ENCODE measurements around the gene RHEB.

Gene RHEB

DNA sequence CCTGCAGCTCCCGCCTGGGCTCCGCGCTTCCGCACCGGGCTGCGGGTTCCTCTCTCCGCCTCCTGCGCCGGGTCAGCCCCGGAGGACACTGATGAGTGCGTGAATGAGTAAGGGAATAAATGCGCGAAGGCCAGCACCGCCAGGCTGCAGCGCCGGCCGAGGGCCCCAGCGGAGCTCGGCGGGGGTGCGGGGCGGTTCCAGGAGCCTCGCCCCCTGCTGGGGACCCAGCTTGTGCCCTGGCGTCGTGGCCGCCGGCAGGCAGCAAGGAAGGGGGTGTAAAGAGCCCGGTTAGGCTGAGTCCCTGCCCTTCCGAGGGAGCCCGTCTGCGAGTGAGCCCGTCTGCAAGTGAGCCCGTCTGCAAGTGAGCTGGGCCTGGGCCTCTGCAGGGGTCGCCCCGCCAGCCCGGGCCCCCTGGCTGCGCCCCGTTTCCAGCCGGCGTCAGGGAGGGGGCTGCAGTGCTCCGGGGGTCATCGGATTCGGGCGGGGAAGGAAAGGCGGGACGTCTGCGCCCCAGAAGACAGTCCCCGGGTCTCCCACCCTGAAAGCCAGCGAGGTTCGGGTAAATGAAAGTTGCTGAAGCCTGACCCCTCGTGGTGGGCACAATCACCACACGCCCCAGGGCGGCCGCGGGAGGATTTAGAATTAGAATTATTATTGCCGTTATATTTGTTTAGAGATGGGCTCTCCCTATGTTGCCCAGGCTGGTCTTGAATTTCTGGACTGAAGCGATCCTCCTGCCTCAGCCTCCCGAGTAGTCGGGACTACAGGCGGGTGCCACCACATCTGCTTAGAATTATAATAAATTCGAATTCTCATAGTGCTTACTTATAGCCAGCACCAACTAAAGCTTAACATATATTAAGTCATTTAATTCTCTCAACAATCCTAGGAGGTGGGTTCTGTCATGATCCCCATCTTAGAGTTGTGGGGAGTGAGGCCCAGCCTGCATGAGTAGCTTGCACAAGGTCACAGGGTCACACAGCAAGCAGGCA is 71.1 kb downstream of the RHEB start:
- DNase-seq (ENCODE audit: low read depth): no peak

DNA sequence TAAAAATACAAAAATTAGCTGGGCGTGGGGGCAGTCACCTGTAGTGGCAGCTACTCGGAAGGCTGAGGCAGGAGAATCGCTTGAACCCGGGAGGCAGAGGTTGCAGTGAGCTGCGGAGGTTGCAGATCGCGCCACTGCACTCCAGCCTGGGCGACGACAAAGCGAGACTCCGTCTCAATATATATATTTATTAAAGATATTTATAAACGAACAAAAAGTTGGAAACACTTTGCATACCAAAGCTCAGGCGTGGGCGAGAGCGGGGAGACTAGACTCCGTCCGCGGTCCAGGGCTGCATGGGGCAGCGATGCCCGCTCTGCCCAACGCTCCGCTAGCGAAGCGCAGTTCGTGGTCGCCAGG is 71.8 kb downstream of the RHEB start:
- DNase-seq (ENCODE audit: low read depth): no peak

DNA sequence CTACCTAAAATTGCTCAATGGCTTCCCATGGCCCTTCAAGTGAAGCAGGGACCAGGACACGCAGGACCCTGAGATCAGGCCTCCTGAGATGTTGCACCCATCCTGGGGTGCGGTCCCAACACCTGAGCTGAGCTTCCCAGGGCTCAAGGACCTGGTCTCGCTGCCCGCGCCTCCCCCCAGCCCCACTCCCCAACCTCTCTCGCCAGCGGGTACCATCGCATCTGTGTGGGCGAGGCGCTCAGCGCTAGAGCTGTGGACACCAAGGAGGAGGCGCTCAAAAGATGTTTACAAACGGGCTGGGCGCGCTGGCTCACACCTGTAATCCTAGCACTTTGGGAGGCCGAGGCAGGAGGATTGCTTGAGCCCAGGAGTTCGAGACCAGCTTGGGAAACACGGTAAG is 72.4 kb downstream of the RHEB start:
- DNase-seq (ENCODE audit: low read depth): no peak

DNA sequence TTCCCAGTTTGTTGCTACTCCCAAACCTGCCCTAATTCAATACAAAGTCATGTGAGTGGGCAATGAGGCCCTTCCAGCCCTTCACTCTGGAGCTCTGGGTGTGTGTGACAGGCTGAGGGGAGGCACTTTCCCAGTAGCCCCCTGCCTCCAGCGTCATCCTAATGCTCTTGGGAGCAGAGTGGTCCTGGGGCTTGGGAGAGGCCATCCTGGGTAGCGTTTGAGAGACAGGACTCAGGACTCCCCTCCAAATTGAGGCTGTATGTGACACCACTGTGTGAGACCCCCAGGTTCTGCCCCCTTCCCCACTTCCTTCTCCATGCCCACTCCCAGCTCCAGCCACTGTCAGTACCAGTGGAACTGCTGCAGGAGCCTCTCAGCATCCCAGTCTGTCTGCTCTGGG is 73.3 kb downstream of the RHEB start:
- DNase-seq (ENCODE audit: low read depth): no peak

DNA sequence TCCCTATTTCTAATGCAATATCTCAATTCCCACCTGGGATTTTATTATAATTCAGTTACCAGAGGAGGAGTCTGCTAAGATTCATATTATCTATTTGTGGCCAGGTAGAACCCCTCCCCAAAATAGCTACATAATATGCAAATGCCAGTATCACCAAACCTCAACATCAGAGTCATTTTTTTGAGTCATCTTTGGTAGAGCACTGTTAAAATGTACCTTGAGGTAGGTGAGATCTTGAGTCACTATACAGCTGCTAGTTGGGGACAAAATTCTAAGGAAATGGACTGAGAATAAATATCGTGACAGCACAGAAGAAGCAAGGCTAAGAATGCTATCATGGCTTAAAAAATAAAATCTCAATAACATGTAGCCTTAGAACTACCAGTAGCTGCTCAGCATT is 75.1 kb downstream of the RHEB start:
- DNase-seq (ENCODE audit: low read depth): no peak

DNA sequence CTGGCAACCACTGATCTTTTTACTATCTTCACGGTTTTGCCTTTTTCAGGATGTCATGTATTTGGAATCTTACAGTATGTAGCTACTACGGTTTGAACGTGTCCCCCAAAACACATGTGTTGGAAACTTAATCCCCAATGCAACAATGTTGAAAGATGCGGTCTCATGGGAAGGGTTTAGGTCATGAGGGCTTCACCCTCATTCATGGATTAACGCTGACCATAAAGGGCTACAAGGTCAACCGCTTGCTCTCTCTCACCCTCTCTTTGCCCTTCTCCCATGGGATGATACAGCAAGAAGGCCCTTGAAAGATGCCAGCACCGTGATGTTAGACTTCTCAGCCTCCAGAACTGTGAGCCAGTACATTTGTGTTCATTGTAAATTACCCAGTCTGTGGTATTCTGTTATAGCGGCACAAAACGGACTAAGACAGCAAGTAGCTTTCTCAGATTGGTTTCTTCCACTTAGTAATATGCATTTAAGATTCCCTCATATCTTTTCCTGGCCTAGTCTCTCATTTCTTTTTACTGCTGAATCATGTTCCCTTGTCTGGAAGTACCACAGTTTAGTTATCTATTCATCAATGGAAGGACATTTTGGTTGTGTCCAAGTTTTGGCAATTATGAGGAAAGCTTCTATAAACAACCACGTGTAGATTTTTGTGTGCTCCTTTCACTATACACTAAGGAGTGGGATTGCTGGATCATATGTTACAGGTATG is 76.8 kb downstream of the RHEB start:
- no peak for DNase-seq (ENCODE audit: low read depth)

DNA sequence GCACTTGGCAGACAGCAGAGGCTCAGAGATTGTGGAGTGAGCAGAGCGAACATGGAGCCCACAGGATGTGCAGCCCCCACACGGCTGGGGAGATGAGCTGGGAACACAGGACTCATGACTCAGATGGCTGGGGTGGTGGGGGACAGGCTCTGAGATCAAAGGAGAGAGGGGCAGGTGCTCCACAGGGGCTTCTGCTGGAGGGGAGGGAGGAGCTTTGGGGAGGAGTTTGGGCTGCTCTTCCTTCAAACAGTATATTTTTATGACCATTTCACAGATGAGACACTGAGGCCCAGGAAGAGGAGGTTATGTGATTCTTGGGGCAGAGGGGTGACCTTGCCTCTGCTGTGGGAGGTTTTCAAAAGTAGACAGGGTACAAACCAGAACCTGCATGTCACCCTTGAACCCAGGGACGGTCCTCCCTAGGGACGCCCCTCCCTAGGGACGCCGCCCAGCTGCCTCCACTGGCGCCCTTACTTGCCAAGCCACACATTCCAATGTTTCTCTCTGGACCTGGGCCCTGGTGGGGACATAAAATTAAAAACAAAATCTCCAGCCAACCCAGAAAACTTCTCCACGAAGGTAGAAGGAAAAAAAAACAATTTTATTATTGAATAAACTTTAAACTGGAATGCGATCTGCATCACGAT is 78.8 kb downstream of the RHEB start:
- no peak for DNase-seq (ENCODE audit: low read depth)

DNA sequence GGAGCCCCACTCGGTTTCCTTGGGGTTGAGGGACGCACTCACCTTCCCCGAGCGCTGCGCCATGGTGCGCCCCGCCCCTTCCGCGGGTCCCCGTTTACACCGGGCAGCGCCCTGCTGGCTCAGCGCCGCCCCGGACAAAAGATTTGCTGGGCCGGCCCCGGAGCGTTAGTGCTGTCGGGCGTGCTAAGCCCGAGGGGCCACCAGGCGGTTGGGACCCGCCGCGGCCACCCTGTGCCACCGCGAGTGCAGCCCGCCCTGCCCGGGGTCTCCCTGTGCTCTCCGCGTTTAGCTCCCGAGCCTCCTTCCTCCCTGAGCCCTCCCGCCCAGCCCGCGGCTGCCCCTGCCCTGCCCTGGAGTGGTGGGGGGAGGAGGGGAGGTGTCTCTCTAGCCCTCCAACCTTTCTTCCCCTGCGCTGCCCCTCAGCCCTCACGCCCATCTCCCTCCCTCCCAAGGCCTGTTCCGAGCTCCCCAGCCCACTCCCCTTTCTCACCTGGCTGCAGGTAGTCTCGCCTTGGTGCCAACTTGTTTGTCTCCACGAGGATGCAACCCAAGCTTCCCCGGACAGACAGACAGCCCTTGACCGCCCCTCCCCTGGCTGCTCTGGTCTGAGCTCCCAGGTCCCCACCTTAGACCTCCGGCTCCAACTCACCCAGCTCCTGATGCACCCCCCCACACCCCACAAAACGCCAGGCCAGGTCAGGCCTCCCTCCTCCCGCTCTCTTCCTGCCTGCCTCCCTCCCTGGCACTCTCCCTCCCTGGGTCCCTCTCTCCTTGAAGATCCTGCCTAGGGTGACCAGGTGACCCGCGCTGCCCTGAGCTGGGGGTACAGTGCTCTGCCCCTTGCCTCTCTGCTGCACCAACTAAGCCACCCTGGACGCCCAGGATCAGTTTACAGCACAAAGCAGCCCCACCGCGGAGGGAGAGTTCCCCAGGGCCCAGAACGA is 79.6 kb downstream of the RHEB start, which contains the start of gene CRYGN:
CRYGN (minus strand) TSS at position 287 of the 944 bp plus-strand sequence; CDS start at position 63, 224 bp downstream.
- no peak for DNase-seq (ENCODE audit: low read depth)

DNA sequence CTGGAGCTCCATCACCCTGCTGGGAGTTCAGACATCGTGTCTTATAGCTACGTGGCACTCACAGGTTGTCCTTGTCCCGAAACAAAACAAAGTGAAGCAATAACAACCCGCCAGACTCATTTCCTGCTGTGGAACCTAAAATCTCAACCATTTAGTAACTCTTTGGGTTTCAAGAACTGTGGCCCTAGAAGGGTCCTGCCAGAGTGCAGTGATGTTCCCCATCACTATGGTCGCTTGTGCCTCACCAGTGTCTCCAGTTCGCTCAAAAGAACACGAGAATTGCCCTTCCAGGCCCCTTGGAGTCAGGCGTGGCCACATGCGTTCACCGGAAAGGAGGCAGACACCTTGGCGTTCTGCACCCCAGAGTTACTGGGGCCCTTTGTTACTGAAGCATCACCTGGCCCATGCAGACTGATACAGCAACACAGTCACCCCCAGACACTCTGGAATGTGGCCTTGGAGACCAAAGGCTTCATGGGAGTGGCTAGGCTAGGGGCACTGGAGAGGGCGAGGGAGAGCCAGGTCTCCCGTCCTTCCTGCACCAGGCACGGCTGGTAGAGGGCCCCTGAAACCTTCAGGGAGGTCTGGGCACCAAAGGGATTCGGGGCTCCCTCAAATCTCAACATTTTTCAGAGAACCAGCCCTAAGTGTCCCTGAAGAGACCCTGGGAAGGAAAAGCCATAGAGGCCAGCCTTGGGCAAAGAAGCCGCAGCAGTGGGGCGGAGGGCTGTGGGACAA is 80.7 kb downstream of the RHEB start:
- DNase-seq (ENCODE audit: low read depth): no peak

DNA sequence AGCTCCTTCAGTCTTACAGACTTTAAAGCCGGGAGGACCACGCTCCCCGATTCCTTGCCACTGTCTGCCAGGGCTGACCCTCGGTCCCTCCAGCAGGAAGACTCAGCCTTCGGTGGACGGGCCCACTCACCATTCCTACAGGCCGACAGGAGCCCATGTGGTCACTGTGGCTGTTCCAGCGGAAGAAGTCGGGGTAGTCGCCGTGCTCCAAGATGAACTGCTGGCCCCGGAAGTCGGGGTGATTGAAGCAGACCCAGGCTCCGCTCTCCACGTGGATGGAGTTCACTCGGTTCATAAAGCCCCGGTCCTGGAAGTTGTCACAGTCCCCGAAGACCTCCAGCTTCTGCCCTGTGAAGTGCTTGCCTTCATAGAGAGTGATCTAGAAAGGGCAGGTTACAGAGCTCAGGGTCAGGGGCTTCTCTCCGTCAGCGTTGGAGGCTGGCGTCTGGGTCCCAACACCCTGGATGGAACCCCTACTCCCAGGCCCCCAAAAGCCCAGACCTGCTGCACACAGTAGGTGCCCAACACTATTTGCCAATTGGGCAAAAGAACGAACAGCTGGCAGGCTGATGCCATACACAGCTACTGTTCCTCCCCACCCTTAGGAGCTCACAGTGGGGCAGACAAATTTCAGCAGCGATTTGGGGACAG is 81.7 kb downstream of the RHEB start:
- DNase-seq (ENCODE audit: low read depth): no peak

DNA sequence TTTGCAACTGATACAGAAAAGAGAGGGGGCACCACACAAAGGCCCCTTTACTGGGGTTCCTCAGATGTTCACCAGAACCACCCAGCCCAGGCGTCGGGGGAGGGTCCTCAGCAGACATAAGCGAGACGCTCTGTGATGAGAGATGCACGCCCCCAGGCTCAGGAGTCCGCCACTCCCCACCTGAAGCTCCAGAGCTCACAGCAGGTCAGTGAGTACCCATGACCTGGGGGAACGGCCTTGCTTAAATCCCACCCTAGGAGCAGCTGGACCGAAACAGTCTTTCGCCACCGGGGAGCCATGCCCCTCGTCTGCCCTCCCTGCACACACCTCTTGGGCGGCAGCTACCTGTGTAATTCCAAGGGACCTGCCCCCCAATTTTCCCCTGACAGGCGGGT is 82.5 kb downstream of the RHEB start:
- DNase-seq (ENCODE audit: low read depth): no peak

DNA sequence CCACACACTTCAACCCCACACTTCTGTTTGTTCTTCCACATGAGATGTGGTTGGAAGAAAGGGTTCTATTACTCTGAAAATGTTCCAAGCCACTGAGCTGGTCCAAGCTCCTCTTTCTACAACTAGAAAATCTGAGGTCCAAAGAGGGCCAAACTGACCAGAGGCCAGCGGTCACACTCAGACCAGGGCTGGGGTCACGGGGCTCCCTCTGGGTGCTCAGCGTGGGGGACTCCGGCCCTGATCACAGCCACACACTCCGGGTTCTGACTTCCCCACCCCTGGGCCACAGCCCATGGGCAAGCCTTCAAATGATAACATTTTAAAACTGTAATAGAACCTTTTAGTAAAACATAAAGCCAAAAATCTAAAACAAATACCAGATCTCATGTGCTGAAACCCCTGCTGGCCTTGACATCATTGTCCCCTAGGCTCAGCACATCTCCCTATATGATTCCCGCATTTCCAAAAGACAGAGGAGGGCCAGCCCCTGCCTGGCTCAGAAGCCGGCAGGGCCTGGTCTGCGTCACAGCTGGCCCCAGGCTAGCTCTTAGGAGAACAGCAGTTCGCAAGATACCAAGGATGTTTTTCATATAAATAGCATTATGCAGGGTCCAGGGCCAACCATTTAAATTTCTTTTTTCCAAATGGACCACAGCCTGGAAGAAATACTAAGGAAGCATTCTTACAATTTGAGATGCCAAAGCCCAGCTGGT is 83.1 kb downstream of the RHEB start:
- DNase-seq (ENCODE audit: low read depth): no peak

DNA sequence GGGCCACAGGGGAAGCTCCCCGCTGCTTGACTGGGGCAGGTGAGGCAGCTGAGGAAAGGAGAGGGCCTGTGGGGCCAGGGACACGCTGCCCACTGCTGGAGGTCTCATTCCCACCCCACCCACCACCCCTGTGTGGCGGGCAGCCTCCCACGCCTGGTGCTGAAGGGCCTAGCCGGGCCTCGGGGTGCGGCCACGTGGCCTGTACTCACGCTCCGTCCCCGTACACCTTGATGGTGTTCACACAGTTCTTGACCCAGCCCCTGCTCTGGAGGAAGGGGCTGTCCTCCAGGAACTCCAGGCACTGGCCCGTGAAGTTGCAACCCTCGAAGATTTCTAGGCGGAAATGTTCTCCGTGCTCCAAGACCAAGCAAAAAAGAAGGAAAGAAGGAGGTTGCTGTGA is 83.7 kb downstream of the RHEB start:
- DNase-seq (ENCODE audit: low read depth): no peak

DNA sequence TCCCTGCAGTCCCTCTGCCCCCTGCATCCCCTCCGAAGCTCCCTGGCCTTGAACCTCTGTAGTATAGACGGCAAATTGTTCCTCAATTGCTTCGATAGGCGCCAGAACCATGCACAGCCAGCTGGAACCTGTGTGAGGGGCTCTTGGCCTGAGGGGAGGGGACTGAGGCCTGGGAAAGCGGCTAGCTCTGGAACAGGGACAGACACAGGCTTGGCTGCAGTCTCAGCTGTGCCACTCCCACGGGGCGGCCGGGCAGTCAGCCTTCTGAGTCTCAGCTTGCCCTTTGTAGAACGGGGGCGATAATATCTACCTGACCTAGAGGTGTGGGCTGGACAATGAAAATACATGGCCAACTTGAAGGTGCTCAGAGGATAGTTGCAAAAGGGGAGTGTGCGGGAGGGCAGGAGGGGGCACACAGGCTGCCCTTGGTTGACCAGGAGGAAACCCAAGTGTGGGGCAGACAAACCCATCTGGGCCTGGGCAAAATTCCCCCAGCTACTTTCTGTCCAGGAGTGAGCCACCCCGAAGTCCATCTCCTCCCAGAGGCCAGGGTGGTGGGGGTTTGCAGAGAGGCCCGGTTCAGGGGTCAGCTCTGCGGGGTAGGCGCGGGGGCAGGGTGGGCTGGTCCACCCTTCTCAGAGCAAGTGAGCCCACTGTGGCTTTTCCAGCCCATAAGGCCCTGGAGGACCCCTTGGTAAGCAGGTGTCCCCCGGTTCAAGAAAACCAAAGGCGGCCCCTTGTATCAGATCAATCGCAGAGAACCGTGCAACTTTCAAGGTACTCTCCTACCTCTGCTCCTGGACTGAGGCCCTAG is 84.4 kb downstream of the RHEB start:
- no peak for DNase-seq (ENCODE audit: low read depth)

DNA sequence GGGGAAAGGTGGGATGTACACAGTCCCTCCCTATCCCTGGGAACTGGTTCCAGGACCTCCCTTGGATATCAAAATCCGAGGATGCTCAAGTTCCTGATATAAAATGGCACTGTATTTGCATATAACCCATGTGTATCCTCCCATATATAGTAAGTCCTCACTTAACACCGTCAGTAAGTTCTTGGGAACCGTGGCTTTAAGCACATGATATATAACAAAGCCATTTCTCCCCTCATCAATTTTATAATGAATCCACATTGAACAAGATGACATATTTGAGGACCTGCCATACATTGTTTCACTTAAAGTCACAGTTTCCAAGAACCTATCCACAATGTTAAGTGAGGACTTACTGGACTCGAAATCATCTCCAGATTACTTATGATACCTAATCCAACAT is 85.1 kb downstream of the RHEB start:
- DNase-seq (ENCODE audit: low read depth): no peak

DNA sequence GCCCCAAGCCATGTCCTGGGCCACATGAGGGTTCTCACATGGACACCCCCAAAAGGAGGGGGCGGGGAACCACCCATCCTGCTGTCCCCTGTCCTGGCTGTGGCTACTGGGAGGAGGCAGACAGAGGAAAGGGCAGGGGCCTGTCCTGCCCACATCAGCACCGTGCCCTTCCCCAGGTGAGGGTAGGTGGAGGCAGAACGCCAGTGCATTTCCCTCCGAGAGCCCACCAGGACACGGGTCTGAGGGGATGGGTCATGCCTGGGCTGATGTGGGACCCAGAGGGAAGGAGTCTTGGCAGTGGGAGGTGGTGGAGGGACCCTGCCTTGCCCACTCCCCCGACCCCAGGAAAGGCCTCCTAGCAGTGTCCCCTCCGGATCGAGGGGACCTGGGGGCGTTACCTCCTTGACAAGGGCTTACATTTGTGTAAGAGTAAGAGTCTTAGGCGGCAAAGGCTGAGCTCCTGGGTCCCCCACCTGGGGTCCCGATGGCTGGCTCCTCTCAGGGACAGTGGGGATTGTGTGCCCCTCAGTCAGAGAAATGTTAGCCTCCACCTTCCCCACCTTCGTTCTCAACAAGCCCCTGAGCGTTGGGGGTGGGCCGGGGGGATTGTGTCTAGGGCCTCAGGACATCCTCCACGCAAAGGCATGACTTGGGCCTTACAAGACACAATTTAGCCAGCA is 85.8 kb downstream of the RHEB start:
- no peak for DNase-seq (ENCODE audit: low read depth)

DNA sequence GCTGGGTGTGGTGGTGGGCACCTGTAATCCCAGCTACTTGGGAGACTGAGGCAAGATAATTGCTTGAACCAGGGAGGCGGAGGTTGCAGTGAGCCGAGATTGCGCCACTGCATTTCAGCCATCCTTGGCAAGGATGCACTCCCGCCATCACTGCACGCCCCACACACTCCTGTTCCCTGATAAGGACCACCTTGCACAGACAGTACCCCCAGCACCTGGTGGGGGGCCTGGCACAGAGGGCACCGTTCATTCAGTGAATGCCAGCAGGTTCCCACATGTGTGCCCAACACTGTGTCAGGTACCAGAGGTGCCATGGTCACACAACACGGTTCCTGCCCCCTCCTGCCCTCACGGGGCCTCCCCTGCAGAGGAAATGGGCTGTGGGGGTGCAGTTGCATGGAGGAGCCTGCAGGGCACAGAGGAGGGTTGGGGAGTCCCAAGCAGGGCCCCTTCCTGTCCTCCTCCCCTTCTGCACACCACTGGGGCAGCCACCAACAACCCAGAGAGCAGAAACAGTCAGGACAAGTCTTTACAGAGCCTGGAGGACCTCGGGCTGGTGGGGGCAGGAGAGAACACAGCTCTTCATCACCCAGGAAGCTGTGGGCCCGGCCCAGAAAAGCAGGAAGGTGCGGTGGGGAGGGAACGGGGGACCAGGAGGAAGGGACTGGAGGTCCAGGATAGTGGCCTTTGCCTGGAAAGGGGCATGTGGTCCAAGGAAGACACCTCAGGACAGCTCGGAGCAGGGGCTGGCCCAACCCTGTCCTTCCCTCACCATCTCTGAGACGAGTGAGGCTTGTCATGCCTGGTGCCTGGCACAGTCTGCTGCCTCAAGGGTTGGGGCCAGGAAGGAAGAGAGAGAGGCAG is 86.8 kb downstream of the RHEB start:
- DNase-seq (ENCODE audit: low read depth): no peak

All from HS-5 (cell line).